GM06990 (cell line): Measurements from ENCODE around the gene TNFSF4.
"Not testable (repeated sequence)": the region's sequence is repeated elsewhere in the genome, so short reads cannot be mapped to it uniquely, and the experiment has no call there.

ENCODE experiments used
- DNase-seq: peaks from one replicate; pipeline ENCODE4 v3.0.0-alpha.2; 2011; ENCODE audit not compliant: insufficient read length; ENCODE audit errors: extremely low read depth
- H3K27me3 ChIP-seq: replicated peaks from 2 replicates; pipeline ENCODE4 v1.6.0; 2011; ENCODE audit warnings: low read length; ENCODE audit not compliant: control insufficient read depth, insufficient read depth
- H3K36me3 ChIP-seq: 2 replicates; pipeline ENCODE4 v1.5.1; 2011; ENCODE audit warnings: low read length; ENCODE audit not compliant: control insufficient read depth, insufficient read depth
- H3K4me3 ChIP-seq: replicated peaks from 2 replicates; pipeline ENCODE4 v1.5.1; 2011; ENCODE audit warnings: low read depth, mild to moderate bottlenecking, control low read depth, low read length
- CTCF ChIP-seq: IDR thresholded peaks from 2 replicates; pipeline ENCODE4 v1.5.1; 2011; ENCODE audit warnings: low read length, control low read depth, mild to moderate bottlenecking, inconsistent platforms; ENCODE audit not compliant: insufficient read depth, poor library complexity, severe bottlenecking

Gene TNFSF4

DNA sequence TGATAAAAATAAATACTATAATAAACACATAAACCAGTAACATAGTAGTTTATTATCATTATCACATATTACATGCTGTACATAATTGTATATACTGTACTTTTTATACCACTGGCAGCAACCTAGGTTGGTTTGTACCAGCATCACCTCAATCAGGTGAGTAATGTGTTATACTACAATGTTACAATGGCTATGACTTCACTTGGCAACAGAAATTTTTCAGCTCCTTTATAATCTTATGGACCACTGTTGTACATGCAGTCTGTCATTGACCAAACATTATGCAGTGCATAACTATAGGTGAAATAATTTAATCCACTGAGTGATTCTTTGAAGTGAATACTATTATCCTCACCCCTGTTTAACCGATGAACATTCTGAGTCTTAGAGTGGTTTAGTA lies 44.5 kb downstream of the TNFSF4 start:
- H3K36me3 ChIP-seq = no peaks in the 10 kb centered on the region
- no peak overlapping the region for H3K4me3 ChIP-seq
- no peak for TF ChIP-seq CTCF
- no peak for DNase-seq
- H3K27me3 ChIP-seq = no peaks in the 10 kb centered on the region

DNA sequence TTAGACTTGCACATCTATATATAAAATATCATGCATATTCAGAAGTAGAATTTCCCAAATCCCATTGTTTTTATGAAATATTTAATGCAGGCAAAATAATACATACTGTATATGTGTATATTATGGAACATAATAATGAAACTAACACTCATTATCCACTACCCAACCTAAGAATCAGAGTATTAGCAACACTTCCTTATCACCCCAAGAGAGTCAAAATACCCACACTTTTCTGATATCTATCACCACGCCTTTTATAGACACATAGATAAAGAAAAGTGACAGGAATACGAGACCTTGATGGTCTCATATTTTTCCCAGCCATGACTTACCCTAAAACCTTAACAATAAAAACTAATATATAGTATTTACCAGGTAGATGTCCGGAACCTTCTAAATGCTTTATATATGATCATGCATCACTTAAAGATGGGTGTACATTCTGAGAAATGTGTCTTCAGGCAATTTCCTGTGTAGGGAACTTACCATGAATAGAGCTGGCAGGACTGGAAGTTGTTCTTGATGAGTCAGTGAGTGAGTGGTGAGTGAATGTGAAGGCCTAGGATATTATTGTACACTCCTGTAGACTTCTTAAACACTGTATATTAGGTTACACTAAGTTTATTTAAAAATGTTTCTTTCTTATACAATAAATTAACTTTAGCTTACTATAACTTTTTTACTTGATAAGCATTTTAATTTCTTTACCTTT lies 45.5 kb downstream of the TNFSF4 start:
- TF ChIP-seq CTCF = no peak
- H3K27me3 ChIP-seq = no peaks in the 10 kb centered on the region
- no peaks in the 10 kb centered on the region for H3K36me3 ChIP-seq
- H3K4me3 ChIP-seq = no peak overlapping the region
- DNase-seq = no peak

- H3K27me3 ChIP-seq, H3K4me3 ChIP-seq, H3K36me3 ChIP-seq, DNase-seq: not testable (repeated sequence)
Observed at GRCh38 chr1:173153964-173154363, 53.2 kb downstream of the TNFSF4 start.

DNA sequence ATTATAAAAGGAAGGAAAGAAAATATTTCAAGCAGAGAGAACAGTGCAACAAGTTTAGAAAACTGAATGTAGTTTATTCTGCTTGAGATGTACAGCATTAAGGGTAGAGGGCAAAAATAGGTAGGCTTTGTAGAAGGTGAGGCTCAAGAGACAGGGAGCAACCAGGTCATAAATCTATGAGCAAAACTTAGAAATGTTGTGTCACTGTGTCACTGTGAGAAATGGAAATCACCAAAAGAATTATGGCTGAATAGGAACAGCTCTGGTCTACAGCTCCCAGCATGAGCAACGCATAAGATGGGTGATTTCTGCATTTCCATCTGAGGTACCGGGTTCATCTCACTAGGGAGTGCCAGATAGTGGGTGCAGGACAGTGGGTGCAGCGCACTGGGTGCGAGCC lies 53.6 kb downstream of the TNFSF4 start:
- DNase-seq = no peak
- no peaks in the 10 kb centered on the region for H3K36me3 ChIP-seq
- H3K27me3 ChIP-seq = no peaks in the 10 kb centered on the region
- TF ChIP-seq CTCF = no peak
- no peak overlapping the region for H3K4me3 ChIP-seq

DNA sequence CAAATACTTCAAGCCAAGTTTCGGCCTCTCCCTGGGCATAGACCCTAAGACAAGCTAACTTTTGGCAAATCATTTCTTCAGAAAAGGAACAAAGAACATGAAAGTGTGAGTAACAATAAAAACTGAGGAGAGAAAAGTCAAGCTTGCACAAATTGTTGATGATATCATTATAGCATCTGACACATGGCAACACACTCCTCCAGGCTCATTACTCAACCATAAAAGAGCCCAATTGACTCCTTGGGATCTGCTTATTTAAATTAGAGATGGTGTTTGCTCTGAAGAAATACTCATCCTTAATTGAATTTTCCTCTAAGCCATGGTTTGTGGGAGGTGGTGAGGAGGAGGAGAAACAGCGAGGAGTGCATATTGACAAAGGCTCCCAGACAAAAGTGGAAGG lies 54.5 kb downstream of the TNFSF4 start:
- Histone ChIP-seq H3K27me3 (no peaks in the 10 kb centered on the region), H3K4me3 (no peak overlapping the region), H3K36me3 (no peaks in the 10 kb centered on the region)
- TF ChIP-seq CTCF = no peak
- no peak for DNase-seq

- H3K4me3 ChIP-seq = no peak overlapping the region
- H3K27me3 ChIP-seq = no peaks in the 10 kb centered on the region
- no peaks in the 10 kb centered on the region for H3K36me3 ChIP-seq
- no peak for TF ChIP-seq CTCF
- no peak for DNase-seq
Observed at GRCh38 chr1:173150795-173151194, 56.3 kb downstream of the TNFSF4 start.
